Cardiac septum (tissue), 1 donor: ENCODE data around the gene SIK3. TPM values are rescaled to one million over a fixed set of nuclear protein-coding genes. Genes with fewer than 3 reads are reported as not detected.

Source experiments
- DNase-seq: peaks from one replicate; pipeline ENCODE4 v3.0.0-alpha.2; 2020; ENCODE audit warnings: low spot score
- intact Hi-C: fragments of 100-400 bp; cut with DNase I; formaldehyde crosslinking; loops from one replicate; pipeline ENCODE4 v1.14.0; 2022
- total RNA-seq: library from RNA; stranded (reverse); fragmentation: NEBNext Ultra II Directional; extraction: Animal tissue kit (Norgen Biotek cat#: 25700); gene quantifications from one replicate; pipeline ENCODE4 v1.2.1, GENCODE V29; 2021
- donor health status: DM: no; HTN: no; CAD: no.

SIK3 gene
- total RNA-seq, 1 donor from 2014 or later, result 47.4 TPM

DNA sequence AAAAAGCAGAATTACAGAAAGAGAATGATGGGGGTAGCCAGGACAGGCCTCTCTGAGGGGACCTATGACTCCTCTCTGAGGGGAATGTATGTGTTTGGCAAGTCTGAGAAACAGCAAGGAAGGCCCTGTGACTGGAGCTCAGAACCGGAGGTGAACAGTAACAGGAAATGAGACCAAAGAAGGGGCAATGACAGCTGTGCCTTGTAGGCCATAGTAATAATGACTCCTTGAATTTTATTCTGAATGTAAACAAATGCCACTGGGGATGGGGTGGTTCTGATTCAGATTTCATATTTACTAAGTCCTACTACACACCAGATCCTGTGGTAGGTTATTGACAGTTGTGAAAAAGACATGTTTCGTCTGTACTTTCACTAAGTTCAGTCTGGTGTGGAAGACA is 208.0 kb downstream of the SIK3 start:
- DNase-seq, result no peak
- intact Hi-C loops, result no loop called here

DNA sequence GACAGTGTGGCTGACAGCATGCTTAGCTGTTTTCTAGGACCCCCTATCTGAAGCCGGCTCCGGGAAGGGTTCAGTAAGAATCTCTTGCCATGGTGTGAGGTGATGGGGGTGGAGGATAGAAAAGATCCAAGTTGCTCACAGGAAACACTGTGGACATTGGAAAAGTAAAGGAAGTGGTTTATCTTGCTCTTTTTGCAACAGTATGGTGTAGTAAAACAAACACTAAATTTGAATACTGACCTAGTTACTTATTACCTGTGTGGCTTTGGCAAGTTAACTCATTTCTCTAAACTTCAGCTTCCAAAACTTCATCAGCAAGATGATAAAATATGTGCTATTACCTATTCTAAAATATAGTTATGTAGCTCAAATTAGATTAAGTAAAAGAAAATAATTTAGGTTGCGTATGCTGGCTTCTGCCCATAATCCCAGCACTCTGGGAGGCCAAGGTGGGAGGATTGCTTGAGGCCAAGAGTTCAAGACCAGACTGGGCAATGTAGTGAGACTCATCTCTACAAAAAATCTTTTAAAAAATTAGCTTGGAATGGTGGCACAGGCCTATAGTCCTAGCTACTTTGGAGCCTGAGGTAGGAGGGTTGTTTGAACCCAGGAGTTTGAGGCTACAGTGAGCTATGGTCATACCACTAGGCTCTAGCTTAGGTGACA is 209.2 kb downstream of the SIK3 start:
- intact Hi-C loops, result loop anchor here (5.0 kb wide), 1 partner anchor 208 kb away; the partner anchor contains the start of gene SIK3
- no peak for DNase-seq

DNA sequence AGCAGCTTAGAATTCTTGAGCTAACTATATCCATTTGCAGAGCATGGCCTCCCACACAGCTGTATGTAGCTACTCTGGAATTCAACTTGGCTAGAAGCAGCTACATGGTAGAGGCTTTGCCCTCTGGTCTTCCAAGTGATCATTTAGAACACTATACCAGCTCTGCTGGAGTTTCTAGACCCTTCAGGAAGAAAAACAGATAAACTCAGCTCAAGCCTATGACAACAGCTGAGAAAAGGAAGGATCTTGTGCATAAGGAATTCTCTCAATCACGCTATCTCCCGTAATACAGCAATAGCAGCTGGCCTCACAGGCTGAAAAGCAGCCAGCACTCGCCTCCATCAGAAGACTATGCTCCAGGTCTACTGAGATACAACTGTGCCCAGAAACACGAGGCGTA is 210.2 kb downstream of the SIK3 start:
- intact Hi-C loops, result loop anchor here (5.0 kb wide), 1 partner anchor 209 kb away; the partner anchor contains the start of gene SIK3
- no peak for DNase-seq

DNA sequence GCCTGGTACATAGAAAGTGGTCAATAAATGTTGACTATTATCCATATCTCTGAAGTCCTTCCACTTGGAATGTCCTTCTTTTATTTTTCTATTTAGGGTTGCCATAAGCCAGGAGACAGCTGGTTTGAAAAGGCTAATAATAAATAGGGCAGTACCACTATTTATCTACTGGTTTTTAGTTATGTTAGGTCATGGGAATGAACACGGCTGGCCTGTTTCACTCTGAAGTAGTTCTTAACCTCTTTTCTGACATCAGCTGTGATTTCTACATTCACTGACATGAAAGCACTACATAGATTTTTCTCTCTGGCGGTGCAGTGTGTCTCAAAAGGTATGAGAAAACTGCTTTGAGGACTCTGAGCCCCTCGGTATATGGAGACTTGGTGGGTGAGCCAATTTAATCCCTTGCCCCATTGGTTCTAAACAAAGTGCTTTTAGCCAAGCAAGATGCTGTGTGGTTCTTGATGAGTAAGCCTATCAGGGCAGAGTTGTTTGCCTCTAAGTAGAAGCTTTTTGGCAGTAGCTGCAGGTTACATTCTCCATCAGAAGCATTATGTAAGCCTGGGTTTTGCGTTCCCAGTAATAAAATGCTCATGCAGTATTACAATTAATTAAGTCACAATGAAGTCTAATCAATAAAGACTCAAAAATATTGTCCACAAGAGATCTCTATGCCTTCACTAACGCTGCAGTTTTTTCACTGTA is 212.1 kb downstream of the SIK3 start:
- intact Hi-C loops, result loop anchor here (5.0 kb wide), 1 partner anchor 211 kb away; the partner anchor contains the start of gene SIK3
- DNase-seq, result no peak

DNA sequence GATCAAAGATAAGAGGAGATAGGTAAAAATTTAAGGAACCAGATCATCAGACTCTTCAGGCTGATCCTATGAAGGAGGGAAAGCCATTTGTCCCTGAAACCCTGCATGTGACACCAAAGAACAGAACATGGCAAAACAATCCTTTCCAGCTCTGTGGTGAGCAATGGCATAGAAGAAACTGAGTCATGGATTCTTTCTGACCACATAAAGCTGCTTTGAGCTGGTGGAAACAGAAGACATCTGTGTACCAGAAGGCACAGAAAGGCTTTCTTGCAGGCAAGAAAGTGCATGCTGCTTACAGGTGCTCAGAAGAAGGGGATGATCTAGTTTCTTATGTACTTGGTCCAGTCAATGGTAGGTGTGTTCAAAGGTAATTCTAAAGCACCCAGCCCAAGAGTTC is 215.8 kb downstream of the SIK3 start:
- intact Hi-C loops, result loop anchor here (5.0 kb wide), 1 partner anchor 345 kb away; no protein-coding TSS in a partner anchor
- no peak for DNase-seq

DNA sequence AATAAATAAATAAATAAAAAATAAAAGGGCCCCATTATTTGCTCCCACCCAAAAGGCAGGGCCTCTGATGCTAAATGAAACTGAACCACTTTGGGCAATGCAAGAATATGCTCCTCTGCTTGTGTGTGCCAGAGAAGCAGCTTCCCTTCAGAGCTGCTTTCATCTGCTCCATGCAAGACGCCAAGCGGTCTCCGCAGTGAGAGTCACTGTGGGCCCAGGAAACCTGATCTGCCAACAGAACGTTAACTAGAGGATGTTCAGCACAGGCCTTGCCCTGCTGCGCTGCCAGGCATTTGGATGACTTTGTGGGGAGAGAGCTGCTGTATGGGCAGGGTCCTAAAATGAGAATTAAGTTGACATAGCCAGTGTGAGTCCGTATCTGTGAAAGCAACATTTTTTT is 217.1 kb downstream of the SIK3 start:
- no peak for DNase-seq
- intact Hi-C loops, result loop anchor here (5.0 kb wide), 1 partner anchor 346 kb away; no protein-coding TSS in a partner anchor

DNA sequence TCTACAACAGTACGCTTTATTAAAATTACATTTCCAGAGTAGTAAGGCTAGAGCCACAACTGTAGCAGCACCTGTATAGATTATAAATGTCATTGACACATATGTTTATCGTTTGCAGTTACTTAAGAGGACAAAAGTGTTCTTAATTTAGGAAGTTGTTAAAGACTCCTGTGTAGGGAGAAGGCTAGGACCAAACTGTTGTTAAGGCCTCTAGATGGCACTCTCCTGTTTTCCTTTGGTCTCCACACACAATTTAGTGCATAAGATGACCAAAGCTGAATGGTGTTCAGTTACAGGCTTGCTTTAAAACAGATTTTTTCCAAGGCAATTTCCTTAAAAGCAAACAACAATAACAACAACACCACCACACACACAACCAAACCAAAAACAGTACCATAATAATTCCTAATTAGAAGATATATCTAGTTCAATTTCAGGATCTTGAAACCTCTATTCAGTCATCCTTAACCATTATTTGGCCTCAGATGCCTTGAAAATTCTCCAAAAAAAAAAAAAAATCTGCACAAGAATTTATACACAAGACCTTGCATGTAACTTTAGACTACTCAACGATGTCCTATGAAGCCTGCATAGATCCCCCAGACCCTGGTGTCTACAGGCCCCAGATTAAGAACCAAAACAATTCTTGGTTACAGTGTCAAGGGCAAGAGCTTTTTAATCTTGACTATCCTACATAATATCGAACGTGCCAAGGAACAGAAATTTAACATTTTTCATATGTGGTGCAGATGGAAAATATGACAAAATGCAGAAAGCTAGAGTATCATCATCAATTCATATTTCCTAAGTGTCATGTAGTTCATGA is 218.2 kb downstream of the SIK3 start:
- intact Hi-C loops, result loop anchor here (5.0 kb wide), 2 partner anchors 88 to 347 kb away; partner anchors contain the start of gene APOA5
- no peak for DNase-seq

DNA sequence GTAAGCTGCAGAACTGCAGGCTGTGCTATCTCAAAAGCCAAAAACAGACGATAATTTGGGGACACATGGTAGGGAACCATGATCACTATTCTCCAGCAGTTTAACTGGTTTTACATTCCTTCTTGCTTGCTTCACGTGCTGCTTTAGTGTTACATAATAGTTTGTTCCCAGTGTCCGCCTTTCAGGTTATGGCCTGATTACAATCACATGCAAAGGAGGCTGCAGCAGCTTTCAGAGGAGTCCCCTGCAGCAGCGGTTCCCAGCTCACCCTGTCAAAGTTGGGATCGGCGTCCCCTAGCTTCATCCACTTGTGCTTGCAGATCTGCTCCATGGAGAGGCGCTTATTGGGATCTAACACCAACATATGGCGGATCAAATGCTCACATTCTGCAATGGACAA is 221.6 kb downstream of the SIK3 start:
- intact Hi-C loops, result loop anchor here (2.0 to 5.0 kb wide), 2 partner anchors 84 to 224 kb away; partner anchors contain the start of gene APOA5
- no peak for DNase-seq

DNA sequence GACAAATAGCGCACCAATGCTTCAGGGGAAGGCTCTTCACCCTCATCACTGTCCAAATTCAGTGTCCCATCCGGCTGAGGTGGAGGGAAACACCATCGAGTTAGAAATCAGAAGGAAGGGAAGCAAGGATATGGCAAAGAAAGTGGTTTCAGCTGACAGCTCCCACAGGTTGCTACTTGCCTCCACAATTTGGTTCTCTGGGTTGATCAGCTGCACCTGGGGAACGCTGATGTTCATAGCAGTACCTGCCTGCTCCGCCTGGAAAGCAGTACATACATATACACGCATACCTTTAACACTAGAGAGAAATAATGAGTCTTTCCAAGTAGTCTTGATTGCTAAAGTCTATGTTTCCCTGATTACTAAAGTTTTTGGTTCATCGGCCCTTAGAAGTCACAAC is 223.0 kb downstream of the SIK3 start:
- intact Hi-C loops, result loop anchor here (5.0 kb wide), 1 partner anchor 83 kb away; the partner anchor contains the start of gene APOA5

DNA sequence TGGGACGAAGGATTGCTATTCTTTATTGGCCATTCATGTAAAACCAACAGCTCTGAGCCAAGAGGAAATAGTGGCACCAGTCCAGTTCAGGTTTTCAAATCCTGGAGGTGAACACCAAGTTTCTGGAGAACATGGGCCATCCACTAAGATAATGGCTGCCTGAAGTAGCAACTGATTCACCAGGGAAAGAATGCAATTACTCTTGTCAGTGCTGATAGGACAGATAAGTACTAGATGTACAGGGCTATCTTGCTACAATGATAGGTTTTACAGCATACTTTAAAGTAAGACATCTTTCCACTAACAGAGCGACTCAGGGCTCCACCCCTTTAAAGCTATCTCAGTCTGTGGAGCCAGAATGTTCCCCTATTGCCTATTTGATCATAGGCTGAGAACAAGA is 224.0 kb downstream of the SIK3 start:
- intact Hi-C loops, result no loop called here

More for the DNA sequence above, 223.0 kb downstream of the SIK3 start:
- DNase-seq, result no peak

DNA sequence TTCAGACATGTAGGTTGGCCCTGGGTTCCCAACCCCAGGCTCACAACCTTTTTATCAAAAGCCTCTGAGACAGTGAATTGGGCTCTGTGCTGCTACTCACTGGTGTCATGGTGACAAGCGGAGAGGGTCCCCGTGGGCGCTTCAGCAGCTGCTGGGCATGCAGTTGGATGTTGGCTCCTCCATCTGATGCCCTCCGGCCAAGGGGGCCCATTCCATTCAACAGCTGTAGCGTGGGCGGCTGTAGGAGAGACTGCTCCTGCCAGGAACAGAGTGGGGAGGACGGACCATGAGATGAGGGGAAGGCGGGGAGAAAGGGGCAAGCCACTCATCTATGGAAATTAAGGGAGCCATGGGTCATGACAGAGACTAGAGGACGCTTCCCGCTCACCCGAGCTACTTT is 224.8 kb downstream of the SIK3 start:
- DNase-seq, result no peak
- intact Hi-C loops, result no loop called here

More for the DNA sequence above, 224.0 kb downstream of the SIK3 start:
- DNase-seq, result no peak

DNA sequence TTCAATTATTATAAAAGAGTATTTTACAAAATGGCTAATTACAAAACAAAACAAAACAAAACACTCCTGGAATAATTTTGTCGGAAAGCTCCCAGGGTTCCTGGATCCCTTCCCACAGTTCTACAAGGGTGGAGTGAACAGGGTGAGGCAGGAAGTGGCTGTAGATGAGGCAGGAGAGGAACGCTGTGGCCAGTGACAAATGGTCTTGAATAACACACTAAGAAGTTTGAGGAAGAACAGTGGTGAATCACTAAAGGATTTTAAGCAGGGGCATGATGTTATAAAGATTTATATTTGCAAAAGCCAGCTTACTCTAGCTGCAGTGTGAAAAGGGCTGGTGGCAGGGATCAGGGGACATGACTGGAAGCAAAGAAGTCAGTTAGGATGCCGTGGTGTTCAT is 227.0 kb downstream of the SIK3 start:
- intact Hi-C loops, result no loop called here

DNA sequence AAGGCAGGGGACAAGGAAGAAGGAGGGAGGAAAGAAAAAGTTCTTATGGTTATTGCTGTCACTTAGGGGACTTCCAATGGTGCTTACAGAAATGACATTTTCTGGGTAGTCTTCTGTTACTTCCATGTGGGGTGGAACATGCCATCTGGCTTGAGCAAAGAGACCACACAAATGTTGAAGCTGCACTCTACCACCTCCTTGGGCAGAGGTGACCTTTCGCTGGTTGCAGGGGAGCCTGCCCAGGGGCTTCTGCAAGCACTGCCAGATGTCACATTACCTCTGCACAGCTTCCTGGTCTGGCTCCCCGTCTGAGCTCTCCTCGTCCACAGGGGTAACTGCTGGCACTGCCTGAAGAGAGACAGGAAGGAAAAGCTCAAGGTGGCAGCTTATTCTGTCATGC is 228.2 kb downstream of the SIK3 start:
- intact Hi-C loops, result no loop called here

More for the DNA sequence above, 227.0 kb downstream of the SIK3 start:
- no peak for DNase-seq

DNA sequence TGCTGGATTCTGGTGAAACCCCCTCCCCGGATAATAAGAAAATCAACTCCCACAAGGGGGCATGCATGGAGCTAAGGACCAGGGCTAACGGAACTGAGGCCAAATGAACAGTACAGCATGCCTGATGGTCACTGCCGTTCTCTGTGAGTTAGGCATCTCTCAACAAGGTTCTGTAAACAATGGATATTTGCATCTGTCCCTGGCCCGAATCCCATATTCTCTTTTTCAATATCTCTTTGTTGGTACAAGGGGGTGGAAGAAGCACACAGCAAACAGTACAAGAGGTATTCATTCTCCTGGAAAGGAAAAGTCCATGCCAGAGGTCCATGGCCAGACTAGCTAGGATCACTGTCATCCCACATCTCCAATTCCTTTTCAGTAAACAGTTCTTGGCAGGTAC is 228.6 kb downstream of the SIK3 start:
- no peak for DNase-seq
- intact Hi-C loops, result no loop called here

More for the DNA sequence above, 228.2 kb downstream of the SIK3 start:
- no peak for DNase-seq

DNA sequence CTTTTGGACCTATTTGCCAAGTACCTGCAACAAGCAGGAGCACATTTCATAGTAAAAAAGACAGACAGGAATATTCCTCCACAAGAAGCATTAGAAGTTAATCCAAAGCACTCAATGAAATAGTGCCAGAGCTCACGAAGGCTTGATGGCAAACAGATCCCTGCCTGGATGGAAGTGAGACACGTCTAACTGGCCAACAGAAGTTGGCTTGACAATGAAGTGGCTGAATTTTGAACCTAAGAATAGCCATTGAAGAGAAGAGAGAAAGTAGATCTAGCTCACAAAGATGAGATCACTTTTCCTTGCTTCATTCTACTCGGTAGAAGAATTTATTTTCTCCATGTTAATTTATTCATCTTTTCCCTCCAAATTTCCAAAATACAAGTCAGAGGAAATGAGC is 230.2 kb downstream of the SIK3 start:
- no peak for DNase-seq
- intact Hi-C loops, result no loop called here

DNA sequence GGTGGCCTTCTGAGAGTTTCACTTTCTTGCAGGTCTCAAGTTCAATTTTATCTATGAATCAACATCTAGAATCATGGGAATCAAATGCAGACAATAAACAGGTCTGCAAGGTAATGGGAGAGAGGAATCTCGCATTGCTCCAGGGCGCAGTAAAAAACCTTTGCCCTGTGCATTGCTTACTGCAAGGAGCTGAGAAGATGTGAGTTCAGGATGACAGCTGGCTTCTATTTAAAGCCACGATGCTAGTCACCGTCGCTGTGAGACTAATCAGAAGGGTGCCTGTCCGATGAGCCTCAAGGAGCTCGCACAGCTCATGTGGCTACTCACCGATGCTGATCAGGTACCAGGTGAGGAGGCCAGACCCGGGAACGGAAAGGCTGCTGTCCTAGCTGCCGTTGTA is 230.6 kb downstream of the SIK3 start:
- no peak for DNase-seq
- intact Hi-C loops, result no loop called here

DNA sequence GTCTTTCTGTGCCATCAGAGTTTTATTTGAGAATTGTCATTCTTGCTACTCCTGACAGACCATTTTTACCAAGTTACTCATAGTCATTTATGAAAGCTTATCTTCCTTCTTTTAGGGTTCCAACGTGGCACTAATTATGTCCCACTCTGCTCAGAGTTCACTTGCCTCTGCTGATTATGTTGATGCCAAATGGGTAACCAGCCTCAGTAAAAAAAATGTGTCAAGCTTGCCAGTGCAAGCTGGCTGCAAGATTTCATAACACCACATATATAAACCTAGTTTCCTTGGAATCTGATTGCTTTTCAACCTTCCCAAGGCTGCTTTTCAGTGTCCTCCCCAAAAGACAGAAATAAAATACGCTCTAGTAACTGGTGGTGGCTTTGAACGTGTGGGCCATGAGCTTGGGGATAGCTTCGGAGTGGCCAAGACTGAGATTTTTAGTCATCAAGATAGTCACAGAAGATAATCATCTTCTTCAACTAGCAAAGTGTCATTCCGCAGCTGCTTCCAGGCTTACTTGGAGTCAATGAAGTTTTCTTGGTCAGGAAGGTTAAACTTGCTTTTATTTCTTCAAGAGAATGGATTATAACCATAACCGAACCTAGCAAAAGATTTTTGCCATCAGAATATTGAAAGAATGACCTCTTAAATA is 231.3 kb downstream of the SIK3 start:
- no peak for DNase-seq

DNA sequence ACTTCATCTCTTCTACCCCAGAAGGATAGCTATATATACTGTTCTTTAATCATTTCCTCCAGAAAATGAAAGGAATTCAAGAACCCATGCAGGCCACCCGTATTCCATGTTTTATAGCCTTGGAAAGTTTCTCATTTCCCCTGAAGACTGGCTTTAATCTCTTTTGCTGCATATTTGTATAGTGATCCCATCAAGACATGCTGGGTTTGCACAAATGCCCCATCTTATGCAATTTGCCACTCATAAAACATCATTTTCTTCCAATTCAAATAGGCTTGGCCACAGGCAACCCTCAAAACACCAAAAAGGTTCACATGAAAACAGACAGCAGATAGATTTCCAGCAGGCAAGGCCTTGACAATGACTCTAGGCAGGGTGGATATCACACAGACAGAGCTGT is 232.5 kb downstream of the SIK3 start:
- intact Hi-C loops, result no loop called here

More for the DNA sequence above, 231.3 kb downstream of the SIK3 start:
- intact Hi-C loops, result no loop called here

DNA sequence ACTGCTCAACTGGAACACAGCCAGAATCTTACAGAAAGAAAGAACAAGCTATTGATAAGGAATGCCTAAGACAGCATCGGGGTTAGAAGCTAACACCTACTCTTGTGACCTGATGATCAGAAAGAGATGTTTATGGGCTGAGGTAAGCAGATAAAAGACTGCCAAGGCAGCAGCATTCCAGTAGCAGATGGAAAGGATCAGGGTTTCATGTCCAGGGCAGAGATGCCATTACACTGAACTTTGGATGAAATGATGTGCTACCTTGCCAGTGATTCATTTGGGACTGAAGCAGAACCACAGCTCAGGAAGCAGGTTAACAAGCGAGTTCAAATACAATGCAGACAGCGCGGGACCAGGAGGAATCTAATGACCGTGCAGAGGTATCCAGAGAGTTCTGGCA is 233.7 kb downstream of the SIK3 start:
- no peak for DNase-seq
- intact Hi-C loops, result no loop called here

More for the DNA sequence above, 232.5 kb downstream of the SIK3 start:
- no peak for DNase-seq
